ENCODE results near the gene FLT4. TPM values are rescaled to one million over a fixed set of nuclear protein-coding genes. Genes with fewer than 3 reads are reported as not detected.

Gene FLT4
- total and polyA plus RNA-seq, 9 of the 15 experiments (the other 6 are each of a cell fraction or from before 2014, with no cell fraction given), result 0.01 to 0.42 (median 0.14) TPM; not detected in 2

DNA sequence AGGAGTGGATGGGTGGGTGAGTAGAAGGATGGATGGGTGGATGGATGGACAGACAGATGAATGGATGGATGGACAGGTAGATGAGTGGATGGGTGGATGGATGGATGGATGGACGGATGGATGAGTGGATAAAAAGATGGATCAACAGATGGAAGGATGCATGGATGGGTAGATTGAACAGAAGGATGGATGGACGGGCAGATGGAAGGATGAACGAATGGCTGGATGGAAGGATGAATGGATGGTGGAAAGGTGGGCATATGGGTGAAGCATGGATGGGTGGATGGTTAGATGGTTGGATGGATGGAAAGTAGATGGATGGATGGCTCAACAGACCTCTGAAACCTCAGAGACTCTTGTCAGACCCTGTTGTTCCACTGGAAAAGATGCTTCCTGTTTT is 10.1 kb downstream of the FLT4 start (continued):
- no peak for TF ChIP-seq PPARD (CRISPR knock-in tag; IDR thresholded peaks at IDR 0.05)

DNA sequence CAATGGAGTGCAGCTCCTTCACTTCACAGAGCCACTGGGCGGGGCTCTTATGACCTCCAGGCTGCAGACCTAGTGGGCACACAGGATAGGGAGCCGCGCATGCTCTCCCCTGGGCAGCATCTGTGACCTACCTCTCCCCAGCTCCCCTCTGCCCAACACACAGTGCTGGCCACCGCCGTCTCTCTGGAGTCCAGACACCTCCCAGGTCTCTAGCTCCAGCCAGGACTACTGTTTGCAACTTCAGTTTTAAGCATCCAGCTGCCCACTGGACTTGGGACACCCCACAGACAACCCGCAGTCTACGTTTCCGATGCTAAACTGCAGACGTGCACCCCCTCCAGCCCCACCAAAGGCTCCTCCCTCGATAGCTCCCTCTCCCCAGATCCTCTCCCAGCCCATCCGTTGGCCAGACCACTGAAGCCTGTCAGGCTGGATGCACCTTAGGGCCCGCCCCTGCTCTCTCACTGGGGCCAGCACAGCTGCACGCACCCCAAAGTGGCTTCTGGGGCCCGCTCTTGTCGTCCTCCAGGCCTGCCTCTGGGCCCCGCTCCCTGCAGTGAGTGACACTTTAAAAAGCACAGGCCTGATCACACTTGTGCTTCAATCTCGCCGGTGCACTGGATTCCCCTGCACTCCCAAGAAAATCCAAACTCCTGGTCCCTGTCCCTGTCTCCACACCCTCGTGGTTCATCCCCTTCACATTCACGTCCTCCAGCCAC is 11.3 kb downstream of the FLT4 start:
- POLR2A ChIA-PET, result interaction anchor here (0.6 to 1.2 kb wide), 2 partner anchors 12 to 462 kb away, joined by 3 read pairs; no protein-coding TSS in a partner anchor
- TF ChIP-seq, protein P1, sequence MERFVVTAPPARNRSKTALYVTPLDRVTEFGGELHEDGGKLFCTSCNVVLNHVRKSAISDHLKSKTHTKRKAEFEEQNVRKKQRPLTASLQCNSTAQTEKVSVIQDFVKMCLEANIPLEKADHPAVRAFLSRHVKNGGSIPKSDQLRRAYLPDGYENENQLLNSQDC (CRISPR knock-in tag; IDR thresholded peaks at IDR 0.05), result no peak
- TF ChIP-seq, protein P2, sequence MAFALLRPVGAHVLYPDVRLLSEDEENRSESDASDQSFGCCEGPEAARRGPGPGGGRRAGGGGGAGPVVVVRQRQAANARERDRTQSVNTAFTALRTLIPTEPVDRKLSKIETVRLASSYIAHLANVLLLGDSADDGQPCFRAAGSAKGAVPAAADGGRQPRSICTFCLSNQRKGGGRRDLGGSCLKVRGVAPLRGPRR (CRISPR knock-in tag; IDR thresholded peaks at IDR 0.05), result no peak
- TF ChIP-seq NR2C2 (CRISPR knock-in tag; IDR thresholded peaks at IDR 0.05) (no peak), NR2C2 (tag; IDR thresholded peaks at IDR 0.05) (no peak), NRF1 (conservative IDR thresholded peaks at IDR 0.05 in 1 of 2, IDR thresholded peaks at IDR 0.05 in 1 of 2) (peak; percentile 30 to 53; a peak in 3 of 4 replicates), MTA1 (IDR thresholded peaks at IDR 0.05; ENCODE audit: borderline replicate concordance) (no peak)

More for the DNA sequence above, 11.3 kb downstream of the FLT4 start:
- DNase-seq (ENCODE audit: extremely low read depth in 1 of 4, low spot score in 3 of 4) (no peak), ATAC-seq (no peak; the same call in 2 of the 3 replicates), FAIRE-seq (no peak)
- Histone ChIP-seq H3K36me3 (ENCODE audit: control insufficient read depth, insufficient read depth, low read length) (no peaks in the 10 kb centered on the region), H3K9me1 (ENCODE audit: control insufficient read depth, insufficient read depth, low read length) (no peaks in the 10 kb centered on the region), H4K20me1 (replicated peaks; ENCODE audit: control insufficient read depth, insufficient read depth, low read length) (peaks cover 5% of the 10 kb centered on the region; the same call in 1 of the 2 replicates), H3K4me3 (no peak overlapping the region), H3K27me3 (ENCODE audit: control insufficient read depth in 2 of 2, insufficient read depth in 2 of 2, low read length in 2 of 2) (peaks cover 28 to 59% of the 10 kb centered on the region in 2 experiments; a peak in 4 of 5 replicates), H3K9ac (ENCODE audit: insufficient read depth in 1 of 2, low read depth in 2 of 2, low read length in 2 of 2) (peak overlapping the region in 1 of 2 experiments; percentile 17; a peak in 1 of 4 replicates), H3K79me2 (ENCODE audit: control insufficient read depth, insufficient read depth, low read length) (no peaks in the 10 kb centered on the region), H3K27ac (ENCODE audit: extremely low read depth, low read depth, low read length) (no peak overlapping the region), H2AFZ (ENCODE audit: low read depth, low read length) (no peak overlapping the region), H3K9me3 (replicated peaks; ENCODE audit: control insufficient read depth, insufficient read depth, low read depth, low read length) (no peaks in the 10 kb centered on the region), H3K4me2 (ENCODE audit: insufficient read depth, low read length) (no peak overlapping the region), H3K4me1 (replicated peaks in 1 of 2; ENCODE audit: control insufficient read depth in 2 of 2, insufficient read depth in 2 of 2, low read length in 2 of 2) (peaks cover 0 to 23% of the 10 kb centered on the region in 2 experiments; a peak in 2 of 5 replicates)
- WGBS (ENCODE audit: insufficient coverage, low coverage, missing lambda C conversion rate), result 2% methylated on average over 19 of the region's 20 CpGs
- in situ Hi-C loops (cut with MboI) (no loop called here), intact Hi-C loops (cut with micrococcal nuclease) (no loop called here)
- CTCF ChIA-PET (ENCODE audit: low intra/inter-chr PET ratio), result no interaction called here
- BruUV-seq (replicated peaks), result no TSS peak
